Gastroesophageal sphincter (tissue), 3 donors: ENCODE data around the gene RRN3.
"Not testable (repeated sequence)": the region's sequence is repeated elsewhere in the genome, so short reads cannot be mapped to it uniquely, and the experiment has no call there.

Experiments
- POLR2A ChIP-seq, 2 donors: fragments of 450-650 bp; IDR thresholded peaks; one replicate each; pipeline ENCODE4 v1.6.1; 2017; ENCODE audit warnings: antibody characterized with exemption in 2 of 2, mild to moderate bottlenecking in 2 of 2, moderate library complexity in 1 of 2
- POLR2AphosphoS5 ChIP-seq: sonication (generic); formaldehyde crosslinking; IDR thresholded peaks from one replicate; pipeline ENCODE4 v1.6.1; 2017; ENCODE audit warnings: antibody characterized with exemption
- TF ChIP-seq, protein P1 (sequence below), 4 experiments: fragments of 200-600 bp in 2 of 4; fragments of 450-650 bp in 2 of 4; sonication (generic) in 1 of 4; IDR thresholded peaks; one replicate each; pipeline ENCODE4 v1.5.1; 2017 to 2019; ENCODE audit warnings: antibody characterized with exemption in 4 of 4, mild to moderate bottlenecking in 2 of 4, moderate library complexity in 2 of 4

DNA sequence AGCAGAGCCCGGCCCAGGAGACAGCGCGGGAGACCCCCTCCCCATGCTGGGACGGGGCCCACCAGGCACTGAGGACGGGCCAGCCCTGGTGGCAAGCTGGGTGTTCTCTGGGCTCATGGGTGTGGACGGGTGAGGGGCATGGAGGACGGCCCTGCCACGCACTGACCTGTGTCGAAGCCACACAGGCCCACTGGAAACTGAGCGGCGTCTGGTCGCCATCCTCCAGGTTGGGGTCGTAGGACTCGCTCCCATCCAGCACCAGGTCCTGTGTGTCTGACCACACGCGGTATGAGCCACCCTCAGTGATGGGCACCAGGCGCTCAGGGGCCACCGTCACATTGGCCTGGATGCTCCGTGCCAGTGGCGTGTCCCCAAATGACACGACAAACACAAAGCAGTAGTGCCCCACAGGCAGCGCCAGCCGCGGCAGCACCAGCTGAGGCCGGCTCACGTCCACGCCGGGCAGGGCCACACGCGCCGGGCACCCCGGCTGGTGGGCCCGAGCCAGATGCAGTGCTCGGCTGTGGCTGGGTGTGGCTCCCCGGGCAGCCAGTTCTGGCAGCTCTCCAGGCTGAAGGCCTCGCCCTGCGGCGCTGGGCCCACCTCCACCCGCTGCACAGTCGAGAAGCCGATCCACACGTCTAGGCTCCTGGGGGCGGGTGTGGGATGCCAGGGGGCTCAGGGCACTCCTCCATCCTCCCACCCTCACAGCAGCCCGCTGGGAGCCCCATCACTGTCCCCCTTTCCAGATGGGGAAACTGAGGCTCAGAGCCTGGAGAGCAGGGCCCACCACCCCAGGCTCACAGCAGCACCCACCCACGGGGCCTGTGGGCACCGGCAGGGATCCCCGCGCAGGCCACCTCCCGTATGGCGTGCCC lies 41.6 kb upstream of the RRN3 start:
- TF ChIP-seq, protein P1, sequence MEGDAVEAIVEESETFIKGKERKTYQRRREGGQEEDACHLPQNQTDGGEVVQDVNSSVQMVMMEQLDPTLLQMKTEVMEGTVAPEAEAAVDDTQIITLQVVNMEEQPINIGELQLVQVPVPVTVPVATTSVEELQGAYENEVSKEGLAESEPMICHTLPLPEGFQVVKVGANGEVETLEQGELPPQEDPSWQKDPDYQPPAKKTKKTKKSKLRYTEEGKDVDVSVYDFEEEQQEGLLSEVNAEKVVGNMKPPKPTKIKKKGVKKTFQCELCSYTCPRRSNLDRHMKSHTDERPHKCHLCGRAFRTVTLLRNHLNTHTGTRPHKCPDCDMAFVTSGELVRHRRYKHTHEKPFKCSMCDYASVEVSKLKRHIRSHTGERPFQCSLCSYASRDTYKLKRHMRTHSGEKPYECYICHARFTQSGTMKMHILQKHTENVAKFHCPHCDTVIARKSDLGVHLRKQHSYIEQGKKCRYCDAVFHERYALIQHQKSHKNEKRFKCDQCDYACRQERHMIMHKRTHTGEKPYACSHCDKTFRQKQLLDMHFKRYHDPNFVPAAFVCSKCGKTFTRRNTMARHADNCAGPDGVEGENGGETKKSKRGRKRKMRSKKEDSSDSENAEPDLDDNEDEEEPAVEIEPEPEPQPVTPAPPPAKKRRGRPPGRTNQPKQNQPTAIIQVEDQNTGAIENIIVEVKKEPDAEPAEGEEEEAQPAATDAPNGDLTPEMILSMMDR (IDR thresholded peaks at IDR 0.05) = not testable (repeated sequence)
- TF ChIP-seq POLR2AphosphoS5; POLR2A (IDR thresholded peaks at IDR 0.05): not testable (repeated sequence)
